Measurements from ENCODE around the gene VRK2. TPM values are rescaled to one million over a fixed set of nuclear protein-coding genes. Genes with fewer than 3 reads are reported as not detected.
"Not testable (repeated sequence)": the region's sequence is repeated elsewhere in the genome, so short reads cannot be mapped to it uniquely, and the experiment has no call there.

The VRK2 gene
- total and polyA plus RNA-seq, 9 donors, result 7.3 to 19.8 (median 16.3) TPM

GRCh38 chr2:58109481-58109880, 62.9 kb downstream of the VRK2 start:
- no peaks in the 10 kb centered on the region for H3K4me1 ChIP-seq (ENCODE audit: insufficient read depth)
- 92 to 98% (median 92%) methylated on average over 2 of the region's 2 CpGs for WGBS, 3 donors

DNA sequence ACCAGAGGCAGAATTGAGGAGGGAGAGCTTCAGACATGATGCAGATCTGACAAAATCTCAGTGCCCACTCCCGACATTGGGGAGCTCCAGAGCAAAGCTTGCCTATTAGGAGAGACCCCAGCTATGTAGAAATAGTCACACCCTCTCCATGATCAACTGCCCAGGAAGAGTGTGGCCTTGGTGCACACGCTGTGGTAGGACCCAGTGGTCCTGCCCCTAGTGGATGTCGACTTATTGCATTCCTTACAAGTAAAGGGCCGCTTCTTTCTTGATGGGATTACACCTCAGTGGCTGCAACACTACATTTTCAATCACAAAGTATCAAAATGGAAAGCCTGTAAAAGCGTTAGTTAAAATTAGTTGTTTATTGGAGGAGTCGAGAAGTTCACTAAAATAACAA, 64.2 kb downstream of the VRK2 start:
- TF ChIP-seq EP300 (IDR thresholded peaks at IDR 0.05) (no peak), POLR2A (IDR thresholded peaks at IDR 0.05) (no peak)
- TF ChIP-seq, protein P1, sequence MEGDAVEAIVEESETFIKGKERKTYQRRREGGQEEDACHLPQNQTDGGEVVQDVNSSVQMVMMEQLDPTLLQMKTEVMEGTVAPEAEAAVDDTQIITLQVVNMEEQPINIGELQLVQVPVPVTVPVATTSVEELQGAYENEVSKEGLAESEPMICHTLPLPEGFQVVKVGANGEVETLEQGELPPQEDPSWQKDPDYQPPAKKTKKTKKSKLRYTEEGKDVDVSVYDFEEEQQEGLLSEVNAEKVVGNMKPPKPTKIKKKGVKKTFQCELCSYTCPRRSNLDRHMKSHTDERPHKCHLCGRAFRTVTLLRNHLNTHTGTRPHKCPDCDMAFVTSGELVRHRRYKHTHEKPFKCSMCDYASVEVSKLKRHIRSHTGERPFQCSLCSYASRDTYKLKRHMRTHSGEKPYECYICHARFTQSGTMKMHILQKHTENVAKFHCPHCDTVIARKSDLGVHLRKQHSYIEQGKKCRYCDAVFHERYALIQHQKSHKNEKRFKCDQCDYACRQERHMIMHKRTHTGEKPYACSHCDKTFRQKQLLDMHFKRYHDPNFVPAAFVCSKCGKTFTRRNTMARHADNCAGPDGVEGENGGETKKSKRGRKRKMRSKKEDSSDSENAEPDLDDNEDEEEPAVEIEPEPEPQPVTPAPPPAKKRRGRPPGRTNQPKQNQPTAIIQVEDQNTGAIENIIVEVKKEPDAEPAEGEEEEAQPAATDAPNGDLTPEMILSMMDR (IDR thresholded peaks at IDR 0.05), result no peak
- no peak for DNase-seq
- H3K36me3 ChIP-seq, result no peaks in the 10 kb centered on the region
- H3K27ac ChIP-seq, result no peak overlapping the region
- intact Hi-C loops (cut with DNase I), result no loop called here
- H3K27me3 ChIP-seq, result no peaks in the 10 kb centered on the region
- H3K4me3 ChIP-seq, result no peak overlapping the region
- no peaks in the 10 kb centered on the region for H3K4me1 ChIP-seq (ENCODE audit: insufficient read depth)
- WGBS, 3 donors, result 97 to 98% (median 97%) methylated on average over 6 of the region's 6 CpGs
- H3K9me3 ChIP-seq, result no peaks in the 10 kb centered on the region

More at GRCh38 chr2:58109481-58109880, 62.9 kb downstream of the VRK2 start:
- Histone ChIP-seq H3K4me3 (no peak overlapping the region), H3K9me3 (no peaks in the 10 kb centered on the region), H3K36me3 (no peaks in the 10 kb centered on the region), H3K27me3 (no peaks in the 10 kb centered on the region), H3K27ac (no peak overlapping the region)
- intact Hi-C loops (cut with DNase I), result no loop called here
- TF ChIP-seq POLR2A (IDR thresholded peaks at IDR 0.05) (no peak), EP300 (IDR thresholded peaks at IDR 0.05) (no peak)
- TF ChIP-seq, protein P1 (IDR thresholded peaks at IDR 0.05), result no peak
- DNase-seq, result no peak

DNA sequence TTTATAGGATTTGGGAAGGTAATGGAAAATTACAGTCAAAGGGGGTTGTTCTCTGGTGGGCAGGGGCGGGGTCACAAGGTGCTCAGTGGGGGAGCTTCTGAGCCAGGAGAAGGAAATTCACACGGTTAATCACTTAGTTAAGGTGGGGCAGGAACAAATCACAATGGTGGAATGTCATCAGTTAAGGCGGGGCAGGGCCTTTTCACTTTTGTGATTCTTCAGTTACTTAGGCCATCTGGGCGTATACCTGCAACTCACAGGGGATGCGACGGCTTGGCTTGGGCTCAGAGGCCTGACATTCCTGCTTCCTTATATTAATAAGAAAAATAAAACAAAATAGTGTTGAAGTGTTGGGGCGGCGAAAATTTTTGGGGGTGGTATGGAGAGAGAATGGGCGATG, 67.0 kb downstream of the VRK2 start:
- H3K27ac ChIP-seq; intact Hi-C loops (cut with DNase I); DNase-seq; H3K4me1 ChIP-seq (ENCODE audit: insufficient read depth); H3K27me3 ChIP-seq; H3K4me3 ChIP-seq; H3K36me3 ChIP-seq; H3K9me3 ChIP-seq: not testable (repeated sequence)
- WGBS, 3 donors, result 95 to 98% (median 96%) methylated on average over 9 of the region's 9 CpGs

DNA sequence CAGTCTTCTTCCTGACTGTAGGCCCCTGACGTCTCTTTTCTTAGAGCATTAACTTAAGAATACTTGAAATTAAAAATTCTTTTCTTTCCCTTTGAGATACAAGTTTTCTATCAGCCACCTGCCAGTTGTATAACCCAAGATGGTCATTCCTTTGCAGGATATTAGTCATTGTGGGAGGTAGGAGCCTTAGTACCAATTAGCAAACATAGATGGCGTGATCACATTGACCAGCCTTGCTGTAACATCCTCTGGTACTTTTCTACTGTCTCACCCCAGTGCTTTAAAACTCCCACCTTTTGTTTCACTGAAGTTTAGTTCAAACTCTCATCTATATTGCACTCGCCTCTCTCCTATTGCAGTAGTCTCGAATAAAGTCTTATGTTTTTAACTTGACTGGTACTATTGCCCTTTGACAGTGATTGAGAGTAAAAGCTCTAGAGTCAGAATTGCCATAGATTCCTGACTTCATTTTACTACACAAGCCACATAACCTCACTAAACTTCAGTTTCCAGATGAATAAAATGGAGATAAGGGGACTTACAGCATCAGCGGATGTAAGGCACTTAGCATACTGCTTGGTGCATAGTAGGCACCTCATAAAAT, 74.1 kb downstream of the VRK2 start:
- Histone ChIP-seq H3K27me3 (no peaks in the 10 kb centered on the region), H3K27ac (no peak overlapping the region), H3K4me3 (no peak overlapping the region), H3K9me3 (peaks cover 0 to 3% of the 10 kb centered on the region in 2 donors), H3K36me3 (no peaks in the 10 kb centered on the region), H3K4me1 (ENCODE audit: insufficient read depth) (no peaks in the 10 kb centered on the region)
- TF ChIP-seq POLR2A (IDR thresholded peaks at IDR 0.05) (no peak), EP300 (IDR thresholded peaks at IDR 0.05) (no peak)
- TF ChIP-seq, protein P1 (IDR thresholded peaks at IDR 0.05), result no peak
- 94 to 97% (median 95%) methylated on average over 5 of the region's 5 CpGs for WGBS, 3 donors
- DNase-seq, result no peak
- intact Hi-C loops (cut with DNase I), result no loop called here

DNA sequence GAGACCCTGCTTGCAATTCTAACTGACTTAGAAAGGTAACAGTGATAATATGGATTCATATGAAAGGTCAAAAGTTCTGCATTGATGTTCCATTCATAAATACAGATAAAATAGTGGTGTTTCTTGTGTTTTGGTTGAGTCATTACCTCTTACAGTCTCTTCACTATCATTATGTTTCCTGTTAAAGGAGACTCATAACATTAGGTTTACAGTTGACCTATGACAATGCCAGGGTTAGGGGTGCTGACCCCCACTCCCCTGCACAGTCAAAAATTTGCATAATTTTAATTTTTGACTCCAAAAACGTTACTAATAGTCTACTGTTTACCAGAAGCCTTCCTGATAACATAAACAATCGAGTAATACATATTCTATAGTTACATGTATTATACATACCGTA, 75.4 kb downstream of the VRK2 start:
- Histone ChIP-seq H3K27me3 (no peaks in the 10 kb centered on the region), H3K9me3 (peaks cover 0 to 3% of the 10 kb centered on the region in 2 donors), H3K27ac (no peak overlapping the region), H3K4me3 (no peak overlapping the region), H3K4me1 (ENCODE audit: insufficient read depth) (no peaks in the 10 kb centered on the region), H3K36me3 (no peaks in the 10 kb centered on the region)
- TF ChIP-seq, protein P1 (IDR thresholded peaks at IDR 0.05), result no peak
- TF ChIP-seq POLR2A (IDR thresholded peaks at IDR 0.05), result no peak
- no peak for TF ChIP-seq EP300 (IDR thresholded peaks at IDR 0.05)
- DNase-seq, result no peak
- intact Hi-C loops (cut with DNase I), result no loop called here
- 74 to 78% (median 76%) methylated on average over 3 of the region's 3 CpGs for WGBS, 3 donors
